IMR-90 (cell line): ENCODE measurements around the gene SERPINB10.

ENCODE experiments used
- ELK1 ChIP-seq: fragments of 150-350 bp; IDR thresholded peaks from 2 replicates; pipeline ENCODE4 v1.6.1; 2016; ENCODE audit warnings: low read depth, mild to moderate bottlenecking, low read length, moderate library complexity, borderline replicate concordance
- FOS ChIP-seq: fragments of 150-350 bp; IDR thresholded peaks from 2 replicates; pipeline ENCODE4 v1.6.1; 2016; ENCODE audit warnings: low read depth, low read length
- MXI1 ChIP-seq: IDR thresholded peaks from 2 replicates; pipeline ENCODE4 v1.6.1; 2012; ENCODE audit warnings: low read depth, mild to moderate bottlenecking, low read length, moderate library complexity, borderline replicate concordance
- POLR2A ChIP-seq: IDR thresholded peaks from 2 replicates; pipeline ENCODE4 v1.6.1; 2012; ENCODE audit warnings: mild to moderate bottlenecking, low read depth, low read length
- RAD21 ChIP-seq: IDR thresholded peaks from 2 replicates; pipeline ENCODE4 v1.6.1; 2012; ENCODE audit warnings: low read length, improper control_type of control experiment
- RFX5 ChIP-seq: IDR thresholded peaks from 2 replicates; pipeline ENCODE4 v1.8.0; 2012; ENCODE audit warnings: low read depth, mild to moderate bottlenecking, low read length, moderate library complexity
- SMC3 ChIP-seq: fragments of 150-350 bp; IDR thresholded peaks from 2 replicates; pipeline ENCODE4 v1.6.1; 2016; ENCODE audit warnings: low read depth, mild to moderate bottlenecking, antibody characterized with exemption, low read length, moderate library complexity
- TF ChIP-seq, protein P1 (sequence below): conservative IDR thresholded peaks from 2 replicates; pipeline ENCODE4 v1.5.1; 2012; ENCODE audit warnings: mild to moderate bottlenecking, low read depth, low read length, improper control_type of control experiment
- TF ChIP-seq, protein P2 (sequence below): fragments of 150-350 bp; IDR thresholded peaks from 2 replicates; pipeline ENCODE4 v1.6.1; 2017; ENCODE audit warnings: mild to moderate bottlenecking, antibody characterized with exemption, low read length, low read depth

- TF ChIP-seq, protein P1, sequence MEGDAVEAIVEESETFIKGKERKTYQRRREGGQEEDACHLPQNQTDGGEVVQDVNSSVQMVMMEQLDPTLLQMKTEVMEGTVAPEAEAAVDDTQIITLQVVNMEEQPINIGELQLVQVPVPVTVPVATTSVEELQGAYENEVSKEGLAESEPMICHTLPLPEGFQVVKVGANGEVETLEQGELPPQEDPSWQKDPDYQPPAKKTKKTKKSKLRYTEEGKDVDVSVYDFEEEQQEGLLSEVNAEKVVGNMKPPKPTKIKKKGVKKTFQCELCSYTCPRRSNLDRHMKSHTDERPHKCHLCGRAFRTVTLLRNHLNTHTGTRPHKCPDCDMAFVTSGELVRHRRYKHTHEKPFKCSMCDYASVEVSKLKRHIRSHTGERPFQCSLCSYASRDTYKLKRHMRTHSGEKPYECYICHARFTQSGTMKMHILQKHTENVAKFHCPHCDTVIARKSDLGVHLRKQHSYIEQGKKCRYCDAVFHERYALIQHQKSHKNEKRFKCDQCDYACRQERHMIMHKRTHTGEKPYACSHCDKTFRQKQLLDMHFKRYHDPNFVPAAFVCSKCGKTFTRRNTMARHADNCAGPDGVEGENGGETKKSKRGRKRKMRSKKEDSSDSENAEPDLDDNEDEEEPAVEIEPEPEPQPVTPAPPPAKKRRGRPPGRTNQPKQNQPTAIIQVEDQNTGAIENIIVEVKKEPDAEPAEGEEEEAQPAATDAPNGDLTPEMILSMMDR = no peak
- TF ChIP-seq MXI1 (no peak), RAD21 (no peak), POLR2A (no peak), SMC3 (no peak), FOS (no peak), ELK1 (no peak), RFX5 (no peak)
- TF ChIP-seq, protein P2, sequence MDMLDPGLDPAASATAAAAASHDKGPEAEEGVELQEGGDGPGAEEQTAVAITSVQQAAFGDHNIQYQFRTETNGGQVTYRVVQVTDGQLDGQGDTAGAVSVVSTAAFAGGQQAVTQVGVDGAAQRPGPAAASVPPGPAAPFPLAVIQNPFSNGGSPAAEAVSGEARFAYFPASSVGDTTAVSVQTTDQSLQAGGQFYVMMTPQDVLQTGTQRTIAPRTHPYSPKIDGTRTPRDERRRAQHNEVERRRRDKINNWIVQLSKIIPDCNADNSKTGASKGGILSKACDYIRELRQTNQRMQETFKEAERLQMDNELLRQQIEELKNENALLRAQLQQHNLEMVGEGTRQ = no peak
These were observed 1.7 kb upstream of the SERPINB10 start for GRCh38 chr18:63906056-63906455.
